Transverse colon (tissue), 4 donors: ENCODE data around the gene NEURL1.

Source experiments
- POLR2AphosphoS5 ChIP-seq, 3 donors: sonication (generic); formaldehyde crosslinking; IDR thresholded peaks; one replicate each; pipeline ENCODE4 v1.6.1; 2016; ENCODE audit warnings: antibody characterized with exemption in 3 of 3
- TF ChIP-seq, protein P1 (sequence below), 5 experiments: fragments of 200-600 bp in 3 of 5; fragments of 450-650 bp in 2 of 5; sonication (generic) in 3 of 5; IDR thresholded peaks; 1 replicate in 2 of 5; 2 replicates in 3 of 5; pipeline ENCODE4 v1.5.1; 2016 to 2017; ENCODE audit warnings: antibody characterized with exemption in 5 of 5, inconsistent platforms in 3 of 5, mild to moderate bottlenecking in 2 of 5, moderate library complexity in 1 of 5

DNA sequence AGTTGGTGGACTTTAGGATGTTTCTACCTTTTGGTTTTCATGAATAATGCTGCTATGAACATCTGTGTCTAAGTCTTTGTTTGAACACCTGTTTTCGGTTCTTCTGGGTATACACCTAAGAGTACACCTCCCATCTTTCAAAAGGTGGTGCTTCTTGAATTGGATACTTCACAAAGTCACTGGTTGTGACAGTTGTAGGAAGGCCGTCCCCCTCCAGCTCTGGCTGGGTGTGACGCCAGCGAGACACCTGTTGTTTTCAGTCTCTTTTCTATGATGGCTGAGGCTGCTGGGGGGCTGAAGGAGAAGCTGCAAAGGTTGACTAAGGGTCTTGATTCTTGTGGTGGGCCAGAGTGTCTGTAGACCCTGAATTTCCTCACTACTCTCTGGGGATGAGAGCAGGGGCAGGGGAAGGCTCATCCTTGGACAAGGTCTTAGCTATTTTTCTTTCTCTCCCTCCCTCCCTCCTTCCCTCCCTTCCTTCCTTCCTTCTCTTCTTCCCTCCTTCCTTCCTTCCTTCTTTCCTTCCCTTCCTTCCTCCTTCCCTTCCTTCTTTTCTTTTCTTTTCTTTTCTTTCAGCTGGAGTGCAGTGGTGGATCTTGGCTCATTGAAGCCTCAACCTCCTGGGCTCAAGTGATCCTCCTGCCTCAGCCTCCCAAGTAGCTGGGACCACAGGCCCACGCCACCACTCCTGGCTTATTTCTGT is 5.6 kb downstream of the NEURL1 start:
- TF ChIP-seq, protein P1, sequence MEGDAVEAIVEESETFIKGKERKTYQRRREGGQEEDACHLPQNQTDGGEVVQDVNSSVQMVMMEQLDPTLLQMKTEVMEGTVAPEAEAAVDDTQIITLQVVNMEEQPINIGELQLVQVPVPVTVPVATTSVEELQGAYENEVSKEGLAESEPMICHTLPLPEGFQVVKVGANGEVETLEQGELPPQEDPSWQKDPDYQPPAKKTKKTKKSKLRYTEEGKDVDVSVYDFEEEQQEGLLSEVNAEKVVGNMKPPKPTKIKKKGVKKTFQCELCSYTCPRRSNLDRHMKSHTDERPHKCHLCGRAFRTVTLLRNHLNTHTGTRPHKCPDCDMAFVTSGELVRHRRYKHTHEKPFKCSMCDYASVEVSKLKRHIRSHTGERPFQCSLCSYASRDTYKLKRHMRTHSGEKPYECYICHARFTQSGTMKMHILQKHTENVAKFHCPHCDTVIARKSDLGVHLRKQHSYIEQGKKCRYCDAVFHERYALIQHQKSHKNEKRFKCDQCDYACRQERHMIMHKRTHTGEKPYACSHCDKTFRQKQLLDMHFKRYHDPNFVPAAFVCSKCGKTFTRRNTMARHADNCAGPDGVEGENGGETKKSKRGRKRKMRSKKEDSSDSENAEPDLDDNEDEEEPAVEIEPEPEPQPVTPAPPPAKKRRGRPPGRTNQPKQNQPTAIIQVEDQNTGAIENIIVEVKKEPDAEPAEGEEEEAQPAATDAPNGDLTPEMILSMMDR (IDR thresholded peaks at IDR 0.05) = no peak
- TF ChIP-seq POLR2AphosphoS5 (IDR thresholded peaks at IDR 0.05) = no peak
